NCI-H2171 treated with DMSO at 0.1 percent for 48 hours (cell line): Measurements from ENCODE around the gene HDDC2.

Experiments used
- DNase-seq: peaks from one replicate; lab custom pipeline; 2025; lab: John Stamatoyannopoulos, UW

The HDDC2 gene

GRCh38 chr6:125301435-125302391, at the start of gene HDDC2:
TSS of gene HDDC2 (minus strand) at chr6:125301967. CDS start at chr6:125301932, 35 bp downstream.
- DNase-seq: peak; percentile 71

GRCh38 chr6:125346926-125347563, 45.3 kb upstream of the HDDC2 start:
- no peak for DNase-seq

GRCh38 chr6:125346201-125346925, 44.6 kb upstream of the HDDC2 start:
- no peak for DNase-seq

- DNase-seq: no peak
These were observed 39.7 kb upstream of the HDDC2 start for GRCh38 chr6:125341460-125341859.

- DNase-seq: no peak
These were observed 39.2 kb upstream of the HDDC2 start for GRCh38 chr6:125340991-125341390.

GRCh38 chr6:125340175-125340835, 38.5 kb upstream of the HDDC2 start:
- DNase-seq: no peak

- no peak for DNase-seq
These were observed 37.9 kb upstream of the HDDC2 start for GRCh38 chr6:125339653-125340052.

- DNase-seq: no peak
These were observed 36.6 kb upstream of the HDDC2 start for GRCh38 chr6:125338381-125338780.

- DNase-seq: no peak
These were observed 35.9 kb upstream of the HDDC2 start for GRCh38 chr6:125337706-125338105.

GRCh38 chr6:125332664-125333063, 30.9 kb upstream of the HDDC2 start:
- DNase-seq: no peak

GRCh38 chr6:125325586-125325985, 23.8 kb upstream of the HDDC2 start:
- DNase-seq: no peak

- no peak for DNase-seq
These were observed 21.6 kb upstream of the HDDC2 start for GRCh38 chr6:125323376-125323775.

- DNase-seq: no peak
These were observed 14.9 kb upstream of the HDDC2 start for GRCh38 chr6:125316621-125317020.

GRCh38 chr6:125315548-125315947, 13.8 kb upstream of the HDDC2 start:
- DNase-seq: no peak

GRCh38 chr6:125314009-125314581, 12.3 kb upstream of the HDDC2 start:
- peak; percentile 68 for DNase-seq

- DNase-seq: no peak
These were observed 11.2 kb upstream of the HDDC2 start for GRCh38 chr6:125312950-125313349.

- no peak for DNase-seq
These were observed 10.7 kb upstream of the HDDC2 start for GRCh38 chr6:125312478-125312877.

GRCh38 chr6:125310994-125311649, 9.4 kb upstream of the HDDC2 start:
- peak; percentile 82 for DNase-seq

GRCh38 chr6:125307964-125308615, 6.3 kb upstream of the HDDC2 start:
- DNase-seq: no peak

- no peak for DNase-seq
These were observed 5.5 kb upstream of the HDDC2 start for GRCh38 chr6:125307150-125307838.
